Activated CD8-positive, alpha-beta T cell treated with anti-CD3 and anti-CD28 coated beads, Interleukin-2, amount 10 ng/mL, durations not matched to agents 7 days and 5 days (primary cell): ENCODE measurements around the gene SAP25. TPM values are rescaled to one million over a fixed set of nuclear protein-coding genes. Genes with fewer than 3 reads are reported as not detected.

Experiments used
- ATAC-seq: fragments of 150-1000 bp; cut with Tn5 transposase; one replicate; pipeline ENCODE4 v1.10.0; 2021; ENCODE audit warnings: moderate library complexity
- CTCF ChIA-PET: fragments of 350-600 bp; sonication (Branson Sonifier 250); formaldehyde crosslinking; loops from one replicate; lab custom pipeline; 2021; ENCODE audit warnings: antibody characterized with exemption; lab: Charles Lee
- POLR2A ChIA-PET: fragments of 350-600 bp; sonication (Branson Sonifier 250); formaldehyde crosslinking; loops from one replicate; lab custom pipeline; 2021; ENCODE audit warnings: antibody characterized with exemption; lab: Charles Lee
- DNase-seq: peaks from one replicate; pipeline ENCODE4 v3.0.0-alpha.2; 2020
- H3K27ac Mint-ChIP-seq: one replicate; pipeline ENCODE4 v1.8.0; 2021; ENCODE audit warnings: mild to moderate bottlenecking, mixed read lengths
- H3K27me3 Mint-ChIP-seq: one replicate; pipeline ENCODE4 v1.8.0; 2021; ENCODE audit warnings: low read depth, mixed read lengths
- H3K36me3 Mint-ChIP-seq: one replicate; pipeline ENCODE4 v1.8.0; 2021; ENCODE audit warnings: low read depth, mixed read lengths
- H3K4me1 Mint-ChIP-seq: one replicate; pipeline ENCODE4 v1.8.0; 2021; ENCODE audit warnings: low read depth, mixed read lengths
- H3K4me3 Mint-ChIP-seq: one replicate; pipeline ENCODE4 v1.8.0; 2021; ENCODE audit warnings: mild to moderate bottlenecking, mixed read lengths
- H3K9me3 Mint-ChIP-seq: one replicate; pipeline ENCODE4 v1.8.0; 2022; ENCODE audit warnings: mixed read lengths; ENCODE audit not compliant: insufficient read depth
- total RNA-seq, 2 experiments: library from RNA; stranded (reverse); gene quantifications; one replicate each; pipeline ENCODE4 v1.2.3, GENCODE V29; 2021

SAP25 gene
- total RNA-seq, 2 experiments from 2014 or later, result 29.8 to 30.0 TPM

GRCh38 chr7:100583132-100584053 lies 9.7 kb upstream of the SAP25 start:
- ChIA-PET POLR2A (interaction anchor here (0.6 to 3.3 kb wide), 12 partner anchors 12 to 304 kb away, joined by 3 to 17 read pairs (median 5); partner anchors contain the start of genes GNB2, MEPCE, MOSPD3 and ZCWPW1), CTCF (interaction anchor here (0.6 to 7.9 kb wide), 13 partner anchors 14 to 245 kb away, joined by 3 to 57 read pairs (median 4); partner anchors contain the start of gene POP7)
- peak overlapping the region; percentile 93 for H3K4me3 Mint-ChIP-seq
- peaks cover under 1% of the 10 kb centered on the region for H3K27me3 Mint-ChIP-seq
- ATAC-seq (peak; percentile 12), DNase-seq (peak; percentile 91)
- H3K27ac Mint-ChIP-seq, result peak overlapping the region; percentile 98
- peaks cover 24% of the 10 kb centered on the region for H3K4me1 Mint-ChIP-seq
- H3K36me3 Mint-ChIP-seq, result peaks cover 27% of the 10 kb centered on the region
- H3K9me3 Mint-ChIP-seq, result no peaks in the 10 kb centered on the region

GRCh38 chr7:100582650-100583049 lies 8.9 kb upstream of the SAP25 start:
- peak overlapping the region; percentile 98 for H3K27ac Mint-ChIP-seq
- ChIA-PET CTCF (interaction anchor here (1.2 to 5.4 kb wide), 3 partner anchors 13 to 123 kb away, joined by 3 to 34 read pairs (median 7); partner anchors contain the start of gene POP7), POLR2A (interaction anchor here (0.6 to 2.5 kb wide), 4 partner anchors 11 to 305 kb away, joined by 3 to 6 read pairs (median 4); no protein-coding TSS in a partner anchor)

GRCh38 chr7:100582041-100582579 lies 8.4 kb upstream of the SAP25 start:
- Mint-ChIP-seq H3K4me1 (peaks cover 20% of the 10 kb centered on the region), H3K9me3 (no peaks in the 10 kb centered on the region), H3K27me3 (no peaks in the 10 kb centered on the region), H3K27ac (peak overlapping the region; percentile 98), H3K4me3 (peak overlapping the region; percentile 93), H3K36me3 (peaks cover 35% of the 10 kb centered on the region)
- ChIA-PET POLR2A (interaction anchor here (2.5 kb wide), 1 partner anchor 11 kb away, joined by 6 read pairs; no protein-coding TSS in a partner anchor), CTCF (interaction anchor here (1.2 kb wide), 1 partner anchor 109 kb away, joined by 3 read pairs; no protein-coding TSS in a partner anchor)
- ATAC-seq (no peak), DNase-seq (no peak)

More at GRCh38 chr7:100582650-100583049, 8.9 kb upstream of the SAP25 start:
- DNase-seq, result no peak
- H3K4me3 Mint-ChIP-seq, result peak overlapping the region; percentile 93
- no peak for ATAC-seq
- H3K4me1 Mint-ChIP-seq, result peaks cover 20% of the 10 kb centered on the region
- H3K27me3 Mint-ChIP-seq, result no peaks in the 10 kb centered on the region
- no peaks in the 10 kb centered on the region for H3K9me3 Mint-ChIP-seq
- H3K36me3 Mint-ChIP-seq, result peaks cover 34% of the 10 kb centered on the region

GRCh38 chr7:100580466-100581283 lies 7.0 kb upstream of the SAP25 start:
- ChIA-PET CTCF (no interaction called here), POLR2A (interaction anchor here (2.5 kb wide), 1 partner anchor 9 kb away, joined by 6 read pairs; no protein-coding TSS in a partner anchor)
- peaks cover 18% of the 10 kb centered on the region for H3K4me1 Mint-ChIP-seq
- H3K27me3 Mint-ChIP-seq, result no peaks in the 10 kb centered on the region
- DNase-seq, result no peak
- no peak for ATAC-seq
- no peaks in the 10 kb centered on the region for H3K9me3 Mint-ChIP-seq
- H3K36me3 Mint-ChIP-seq, result peaks cover 44% of the 10 kb centered on the region
- no peak overlapping the region for H3K4me3 Mint-ChIP-seq
- H3K27ac Mint-ChIP-seq, result no peak overlapping the region

GRCh38 chr7:100578246-100579183 lies 4.8 kb upstream of the SAP25 start:
- H3K36me3 Mint-ChIP-seq, result peaks cover 51% of the 10 kb centered on the region
- H3K27ac Mint-ChIP-seq, result no peak overlapping the region
- ChIA-PET CTCF (no interaction called here), POLR2A (interaction anchor here (1.1 kb wide), 1 partner anchor 10 kb away, joined by 4 read pairs; no protein-coding TSS in a partner anchor)
- H3K4me3 Mint-ChIP-seq, result no peak overlapping the region
- no peaks in the 10 kb centered on the region for H3K9me3 Mint-ChIP-seq
- no peak for ATAC-seq
- DNase-seq, result no peak
- H3K4me1 Mint-ChIP-seq, result peaks cover 13% of the 10 kb centered on the region
- no peaks in the 10 kb centered on the region for H3K27me3 Mint-ChIP-seq

DNA sequence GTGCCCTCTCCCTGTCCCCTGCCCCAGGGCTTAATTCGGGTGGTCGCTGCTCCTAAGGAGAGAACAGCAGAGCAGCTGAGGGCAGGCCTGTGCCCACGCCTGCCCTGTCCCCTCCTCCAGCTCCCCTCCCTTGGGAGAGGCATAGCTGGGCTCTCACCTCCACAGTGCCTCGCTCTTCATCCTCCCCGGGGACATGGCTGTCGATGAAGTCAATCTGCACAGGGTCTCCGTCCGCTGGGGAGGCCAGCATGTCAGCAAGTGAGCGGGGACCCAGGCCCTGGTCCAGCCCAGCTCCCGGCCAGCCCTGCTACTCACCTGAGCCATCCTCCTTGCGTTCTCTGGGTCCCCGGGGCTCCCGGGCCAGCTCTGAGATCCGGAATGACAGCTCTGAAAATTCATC lies 3.8 kb upstream of the SAP25 start:
- no peaks in the 10 kb centered on the region for H3K27me3 Mint-ChIP-seq
- H3K27ac Mint-ChIP-seq, result no peak overlapping the region
- DNase-seq (no peak), ATAC-seq (no peak)
- POLR2A ChIA-PET, result no interaction called here
- no peak overlapping the region for H3K4me3 Mint-ChIP-seq
- no peaks in the 10 kb centered on the region for H3K9me3 Mint-ChIP-seq
- H3K36me3 Mint-ChIP-seq, result peaks cover 43% of the 10 kb centered on the region
- CTCF ChIA-PET, result interaction anchor here (1.9 to 2.2 kb wide), 2 partner anchors 13 to 18 kb away, joined by 7 to 8 read pairs; no protein-coding TSS in a partner anchor
- H3K4me1 Mint-ChIP-seq, result peaks cover 5% of the 10 kb centered on the region

DNA sequence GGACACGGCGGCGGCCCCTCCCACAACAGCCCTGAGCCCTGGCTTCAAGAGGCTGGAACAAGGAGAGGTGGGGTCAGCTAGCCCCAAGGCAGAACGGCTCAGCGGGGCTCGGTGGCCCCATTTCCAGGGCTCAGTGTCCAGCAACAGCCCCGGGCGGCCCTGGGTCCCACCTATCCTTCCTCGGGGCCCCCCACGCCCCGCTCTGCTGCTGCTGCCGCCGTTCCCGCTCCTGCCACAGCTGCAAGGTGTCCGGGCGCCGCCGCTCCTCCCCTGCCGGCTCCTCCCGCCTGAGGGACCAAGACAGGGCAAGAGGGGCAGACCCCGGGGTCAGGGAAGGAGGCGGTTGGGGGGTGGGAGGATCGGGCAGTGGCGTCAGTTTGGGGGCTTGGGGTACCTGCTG lies 3.4 kb upstream of the SAP25 start:
- DNase-seq (no peak), ATAC-seq (no peak)
- Mint-ChIP-seq H3K27me3 (no peaks in the 10 kb centered on the region), H3K4me3 (no peak overlapping the region), H3K36me3 (peaks cover 39% of the 10 kb centered on the region), H3K27ac (no peak overlapping the region), H3K4me1 (peaks cover 2% of the 10 kb centered on the region), H3K9me3 (no peaks in the 10 kb centered on the region)
- CTCF ChIA-PET, result interaction anchor here (1.9 to 2.2 kb wide), 2 partner anchors 13 to 17 kb away, joined by 7 to 8 read pairs; no protein-coding TSS in a partner anchor
- POLR2A ChIA-PET, result interaction anchor here (1.0 kb wide), 1 partner anchor 9 kb away, joined by 5 read pairs; the partner anchor contains the start of genes FBXO24 and LRCH4

GRCh38 chr7:100576384-100576993 lies 2.8 kb upstream of the SAP25 start:
- no peaks in the 10 kb centered on the region for H3K9me3 Mint-ChIP-seq
- H3K36me3 Mint-ChIP-seq, result peaks cover 44% of the 10 kb centered on the region
- ChIA-PET POLR2A (interaction anchor here (1.0 kb wide), 1 partner anchor 10 kb away, joined by 5 read pairs; the partner anchor contains the start of genes FBXO24 and LRCH4), CTCF (interaction anchor here (1.9 to 2.2 kb wide), 2 partner anchors 12 to 17 kb away, joined by 7 to 8 read pairs; no protein-coding TSS in a partner anchor)
- peak overlapping the region; percentile 39 for H3K27ac Mint-ChIP-seq
- H3K4me3 Mint-ChIP-seq, result no peak overlapping the region
- H3K4me1 Mint-ChIP-seq, result peaks cover 7% of the 10 kb centered on the region
- DNase-seq, result no peak
- no peak for ATAC-seq
- no peaks in the 10 kb centered on the region for H3K27me3 Mint-ChIP-seq

DNA sequence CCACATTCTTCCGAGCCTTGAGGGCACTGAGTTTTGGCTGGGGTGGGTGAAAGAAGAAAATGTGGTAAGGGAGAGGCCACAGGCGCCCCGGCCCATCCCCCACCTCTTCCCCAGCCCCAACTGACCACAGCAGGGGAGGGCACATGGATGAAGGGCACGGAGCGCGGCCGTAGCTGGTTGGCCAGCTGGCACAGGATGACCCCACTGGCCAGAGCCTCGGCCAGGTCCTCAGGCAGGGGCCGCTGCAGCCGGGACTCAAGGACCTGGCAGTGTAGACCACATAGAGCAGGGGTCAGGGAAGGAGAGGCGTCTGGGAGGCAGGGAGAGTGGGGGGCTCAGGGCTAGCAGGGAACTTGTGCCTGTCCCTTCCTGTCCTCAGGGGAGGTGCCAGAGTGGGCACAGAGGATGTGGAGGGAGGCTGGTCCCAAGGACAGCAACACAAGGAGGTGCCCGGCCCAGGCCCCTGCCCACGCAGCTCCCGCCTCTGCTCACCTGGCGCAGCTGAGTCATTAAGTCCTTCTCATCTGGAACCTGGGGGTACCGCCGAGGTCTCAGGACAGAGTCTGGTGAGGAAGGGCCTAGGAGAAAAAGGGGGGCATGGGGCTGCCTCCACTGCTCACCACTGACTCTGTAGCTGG lies 2.2 kb upstream of the SAP25 start:
- ChIA-PET POLR2A (interaction anchor here (1.0 kb wide), 1 partner anchor 10 kb away, joined by 5 read pairs; the partner anchor contains the start of genes FBXO24 and LRCH4), CTCF (interaction anchor here (1.9 to 2.2 kb wide), 2 partner anchors 11 to 16 kb away, joined by 7 to 8 read pairs; no protein-coding TSS in a partner anchor)
- Mint-ChIP-seq H3K4me3 (no peak overlapping the region), H3K36me3 (peaks cover 44% of the 10 kb centered on the region), H3K4me1 (peaks cover 12% of the 10 kb centered on the region), H3K9me3 (no peaks in the 10 kb centered on the region), H3K27me3 (no peaks in the 10 kb centered on the region), H3K27ac (no peak overlapping the region)
- DNase-seq, result no peak
- ATAC-seq, result no peak
